AG04449 (cell line): Measurements from ENCODE around the gene DDI2.

Experiments
- CTCF ChIA-PET: fragments of 350-600 bp; formaldehyde crosslinking; extraction: SDS; loops from one replicate; lab custom pipeline; 2021; ENCODE audit warnings: antibody characterized with exemption; lab: Yijun Ruan, JAX
- POLR2A ChIA-PET: fragments of 400-600, 350-600 bp; formaldehyde crosslinking; extraction: SDS; loops from one replicate; lab custom pipeline; 2020; ENCODE audit warnings: antibody characterized with exemption, inconsistent platforms; lab: Yijun Ruan, JAX
- DNase-seq: peaks from one replicate; pipeline ENCODE4 v3.0.0-alpha.2; 2010; ENCODE audit warnings: low read depth, low spot score
- H3K4me3 ChIP-seq: 2 replicates; pipeline ENCODE4 v1.5.1; 2011; ENCODE audit warnings: low read depth, mild to moderate bottlenecking, control low read depth, low read length
- CTCF ChIP-seq: IDR thresholded peaks from one replicate; pipeline ENCODE4 v1.5.1; 2011; ENCODE audit warnings: mild to moderate bottlenecking, moderate library complexity, low read length, control low read depth, inconsistent platforms; ENCODE audit not compliant: insufficient read depth; ENCODE audit errors: missing control alignments

Gene DDI2

GRCh38 chr1:15707239-15707925 is 90.1 kb downstream of the DDI2 start:
- POLR2A ChIA-PET = no interaction called here
- no peak for TF ChIP-seq CTCF
- CTCF ChIA-PET = interaction anchor here (0.7 to 1.0 kb wide), 2 partner anchors 111 to 113 kb away, joined by 3 to 4 read pairs; no protein-coding TSS in a partner anchor

GRCh38 chr1:15708486-15709137 is 91.4 kb downstream of the DDI2 start:
- ChIA-PET POLR2A (no interaction called here), CTCF (interaction anchor here (1.0 to 1.3 kb wide), 2 partner anchors 18 to 52 kb away, joined by 3 to 4 read pairs; no protein-coding TSS in a partner anchor)
- TF ChIP-seq CTCF = no peak
- H3K4me3 ChIP-seq = no peak overlapping the region
- no peak for DNase-seq

More at GRCh38 chr1:15707239-15707925, 90.1 kb downstream of the DDI2 start:
- no peak overlapping the region for H3K4me3 ChIP-seq
- DNase-seq = no peak

- ChIA-PET CTCF (interaction anchor here (1.0 to 1.3 kb wide), 2 partner anchors 19 to 51 kb away, joined by 3 to 4 read pairs; no protein-coding TSS in a partner anchor), POLR2A (no interaction called here)
- DNase-seq = no peak
- H3K4me3 ChIP-seq = no peak overlapping the region
- no peak for TF ChIP-seq CTCF
Observed at GRCh38 chr1:15709226-15709625, 92.0 kb downstream of the DDI2 start.

GRCh38 chr1:15712168-15712567 is 94.9 kb downstream of the DDI2 start:
- no peak for TF ChIP-seq CTCF
- POLR2A ChIA-PET = no interaction called here
- H3K4me3 ChIP-seq = no peak overlapping the region
- DNase-seq = no peak
- CTCF ChIA-PET = interaction anchor here (1.0 kb wide), 1 partner anchor 29 kb away, joined by 3 read pairs; no protein-coding TSS in a partner anchor

GRCh38 chr1:15714406-15715136 is 97.3 kb downstream of the DDI2 start:
- H3K4me3 ChIP-seq = no peak overlapping the region
- DNase-seq = no peak
- no peak for TF ChIP-seq CTCF
- ChIA-PET CTCF (interaction anchor here (0.8 kb wide), 1 partner anchor 11 kb away, joined by 4 read pairs; no protein-coding TSS in a partner anchor), POLR2A (interaction anchor here (1.3 kb wide), 1 partner anchor 9 kb away, joined by 5 read pairs; no protein-coding TSS in a partner anchor)
